ENCODE data around the gene NOTCH1.

Gene NOTCH1

GRCh38 chr9:136482046-136482792, 63.6 kb downstream of the NOTCH1 start:
- DNase-seq = peak in 1 of 2 experiments; percentile 22

GRCh38 chr9:136481558-136481957, 64.3 kb downstream of the NOTCH1 start:
- DNase-seq = no peak

- DNase-seq = no peak
Observed at GRCh38 chr9:136476369-136477150, 69.3 kb downstream of the NOTCH1 start.

GRCh38 chr9:136474974-136475865, 70.6 kb downstream of the NOTCH1 start:
- DNase-seq = no peak

GRCh38 chr9:136474021-136474640, 71.7 kb downstream of the NOTCH1 start:
- DNase-seq = no peak

GRCh38 chr9:136473354-136473721, 72.5 kb downstream of the NOTCH1 start:
- DNase-seq = no peak

- DNase-seq = no peak
Observed at GRCh38 chr9:136472640-136473353, 73.1 kb downstream of the NOTCH1 start.

GRCh38 chr9:136471802-136472487, 73.9 kb downstream of the NOTCH1 start:
- DNase-seq = no peak

GRCh38 chr9:136470792-136471469, 74.9 kb downstream of the NOTCH1 start:
- DNase-seq = no peak

- DNase-seq = no peak
Observed at GRCh38 chr9:136470356-136470755, 75.5 kb downstream of the NOTCH1 start.

GRCh38 chr9:136467766-136468165, 78.1 kb downstream of the NOTCH1 start:
- no peak for DNase-seq

- DNase-seq = no peak
Observed at GRCh38 chr9:136466155-136466541, 79.7 kb downstream of the NOTCH1 start.

GRCh38 chr9:136465500-136466154, 80.2 kb downstream of the NOTCH1 start:
- no peak for DNase-seq

GRCh38 chr9:136464241-136464640, 81.6 kb downstream of the NOTCH1 start:
- DNase-seq = no peak

GRCh38 chr9:136463578-136463977, 82.3 kb downstream of the NOTCH1 start:
- DNase-seq = no peak

- no peak for DNase-seq
Observed at GRCh38 chr9:136462664-136463063, 83.2 kb downstream of the NOTCH1 start.

GRCh38 chr9:136460772-136461325, 85.0 kb downstream of the NOTCH1 start:
- no peak for DNase-seq

- no peak for DNase-seq
Observed at GRCh38 chr9:136459425-136459824, 86.4 kb downstream of the NOTCH1 start.

GRCh38 chr9:136457326-136457725, 88.5 kb downstream of the NOTCH1 start:
- no peak for DNase-seq

- DNase-seq = no peak
Observed at GRCh38 chr9:136456258-136456657, 89.6 kb downstream of the NOTCH1 start.

Data from NCI-H2081 (cell line).